ENCODE measurements around the gene NMU. TPM values are rescaled to one million over a fixed set of nuclear protein-coding genes. Genes with fewer than 3 reads are reported as not detected.
"Not testable (repeated sequence)": the region's sequence is repeated elsewhere in the genome, so short reads cannot be mapped to it uniquely, and the experiment has no call there.

NMU gene
- polyA plus RNA-seq, 1 donor = 1.3 TPM

- Histone ChIP-seq H3K4me1 (ENCODE audit: control insufficient read depth, insufficient read depth, low read length) (no peaks in the 10 kb centered on the region), H3K36me3 (ENCODE audit: control insufficient read depth, insufficient read depth, low read length) (no peaks in the 10 kb centered on the region), H3K27me3 (ENCODE audit: control insufficient read depth, insufficient read depth, low read length) (no peaks in the 10 kb centered on the region), H3K27ac (ENCODE audit: low read length) (no peak overlapping the region), H3K9me3 (ENCODE audit: control insufficient read depth, low read depth, low read length) (no peaks in the 10 kb centered on the region), H3K4me3 (ENCODE audit: low read length) (no peak overlapping the region)
- DNase-seq = no peak
- WGBS (ENCODE audit: insufficient coverage, low lambda C conversion rate) = 100% methylated on average over 1 of the region's 6 CpGs
These were observed 26.7 kb downstream of the NMU start for GRCh38 chr4:55609393-55609866.

- WGBS (ENCODE audit: insufficient coverage, low lambda C conversion rate) = no CpG with 5 or more reads among the region's 1 CpG
- H3K36me3 ChIP-seq (ENCODE audit: control insufficient read depth, insufficient read depth, low read length) = no peaks in the 10 kb centered on the region
- no peak overlapping the region for H3K27ac ChIP-seq (ENCODE audit: low read length)
- no peak for DNase-seq
- H3K27me3 ChIP-seq (ENCODE audit: control insufficient read depth, insufficient read depth, low read length) = no peaks in the 10 kb centered on the region
- H3K4me1 ChIP-seq (ENCODE audit: control insufficient read depth, insufficient read depth, low read length) = no peaks in the 10 kb centered on the region
- no peaks in the 10 kb centered on the region for H3K9me3 ChIP-seq (ENCODE audit: control insufficient read depth, low read depth, low read length)
- H3K4me3 ChIP-seq (ENCODE audit: low read length) = no peak overlapping the region
These were observed 27.5 kb downstream of the NMU start for GRCh38 chr4:55608591-55608990.

GRCh38 chr4:55604996-55605395, 31.1 kb downstream of the NMU start:
- Histone ChIP-seq H3K9me3 (ENCODE audit: control insufficient read depth, low read depth, low read length) (no peaks in the 10 kb centered on the region), H3K27me3 (ENCODE audit: control insufficient read depth, insufficient read depth, low read length) (no peaks in the 10 kb centered on the region), H3K27ac (ENCODE audit: low read length) (no peak overlapping the region), H3K4me3 (ENCODE audit: low read length) (no peak overlapping the region), H3K4me1 (ENCODE audit: control insufficient read depth, insufficient read depth, low read length) (no peaks in the 10 kb centered on the region), H3K36me3 (ENCODE audit: control insufficient read depth, insufficient read depth, low read length) (no peaks in the 10 kb centered on the region)
- WGBS (ENCODE audit: insufficient coverage, low lambda C conversion rate) = no CpG with 5 or more reads among the region's 7 CpGs
- no peak for DNase-seq

GRCh38 chr4:55600640-55601039, 35.5 kb downstream of the NMU start:
- Histone ChIP-seq H3K36me3 (ENCODE audit: control insufficient read depth, insufficient read depth, low read length) (no peaks in the 10 kb centered on the region), H3K27me3 (ENCODE audit: control insufficient read depth, insufficient read depth, low read length) (no peaks in the 10 kb centered on the region), H3K27ac (ENCODE audit: low read length) (no peak overlapping the region), H3K9me3 (ENCODE audit: control insufficient read depth, low read depth, low read length) (no peaks in the 10 kb centered on the region), H3K4me3 (ENCODE audit: low read length) (no peak overlapping the region), H3K4me1 (ENCODE audit: control insufficient read depth, insufficient read depth, low read length) (no peaks in the 10 kb centered on the region)
- DNase-seq = no peak

GRCh38 chr4:55598641-55599040, 37.5 kb downstream of the NMU start:
- 94% methylated on average over 2 of the region's 2 CpGs for WGBS (ENCODE audit: insufficient coverage, low lambda C conversion rate)
- no peaks in the 10 kb centered on the region for H3K27me3 ChIP-seq (ENCODE audit: control insufficient read depth, insufficient read depth, low read length)
- no peaks in the 10 kb centered on the region for H3K4me1 ChIP-seq (ENCODE audit: control insufficient read depth, insufficient read depth, low read length)
- no peak overlapping the region for H3K4me3 ChIP-seq (ENCODE audit: low read length)
- H3K9me3 ChIP-seq (ENCODE audit: control insufficient read depth, low read depth, low read length) = no peaks in the 10 kb centered on the region
- no peaks in the 10 kb centered on the region for H3K36me3 ChIP-seq (ENCODE audit: control insufficient read depth, insufficient read depth, low read length)
- H3K27ac ChIP-seq (ENCODE audit: low read length) = no peak overlapping the region
- DNase-seq = no peak

GRCh38 chr4:55592014-55592413, 44.1 kb downstream of the NMU start, which contains the start of gene PDCL2:
Gene PDCL2 (minus strand): TSS chr4:55592245. CDS start chr4:55592109, 136 bp downstream.
- no CpG with 5 or more reads among the region's 24 CpGs for WGBS (ENCODE audit: insufficient coverage, low lambda C conversion rate)
- Histone ChIP-seq H3K36me3 (ENCODE audit: control insufficient read depth, insufficient read depth, low read length) (no peaks in the 10 kb centered on the region), H3K4me3 (ENCODE audit: low read length) (no peak within 1 kb of the TSS), H3K27me3 (ENCODE audit: control insufficient read depth, insufficient read depth, low read length) (no peaks in the 10 kb centered on the region), H3K27ac (ENCODE audit: low read length) (no peak within 1 kb of the TSS), H3K4me1 (ENCODE audit: control insufficient read depth, insufficient read depth, low read length) (no peaks in the 10 kb centered on the region), H3K9me3 (ENCODE audit: control insufficient read depth, low read depth, low read length) (peaks cover 4% of the 10 kb centered on the region)
- no peak for DNase-seq

- no peaks in the 10 kb centered on the region for H3K4me1 ChIP-seq (ENCODE audit: control insufficient read depth, insufficient read depth, low read length)
- H3K4me3 ChIP-seq (ENCODE audit: low read length) = no peak overlapping the region
- no peaks in the 10 kb centered on the region for H3K36me3 ChIP-seq (ENCODE audit: control insufficient read depth, insufficient read depth, low read length)
- WGBS (ENCODE audit: insufficient coverage, low lambda C conversion rate) = no CpG with 5 or more reads among the region's 2 CpGs
- peaks cover 4% of the 10 kb centered on the region for H3K9me3 ChIP-seq (ENCODE audit: control insufficient read depth, low read depth, low read length)
- no peak for DNase-seq
- H3K27me3 ChIP-seq (ENCODE audit: control insufficient read depth, insufficient read depth, low read length) = no peaks in the 10 kb centered on the region
- no peak overlapping the region for H3K27ac ChIP-seq (ENCODE audit: low read length)
These were observed 47.9 kb downstream of the NMU start for GRCh38 chr4:55588160-55588559.

- not testable (repeated sequence) for H3K36me3 ChIP-seq (ENCODE audit: control insufficient read depth, insufficient read depth, low read length); H3K4me1 ChIP-seq (ENCODE audit: control insufficient read depth, insufficient read depth, low read length); H3K27ac ChIP-seq (ENCODE audit: low read length); H3K4me3 ChIP-seq (ENCODE audit: low read length); H3K27me3 ChIP-seq (ENCODE audit: control insufficient read depth, insufficient read depth, low read length); DNase-seq; H3K9me3 ChIP-seq (ENCODE audit: control insufficient read depth, low read depth, low read length)
- no CpG with 5 or more reads among the region's 2 CpGs for WGBS (ENCODE audit: insufficient coverage, low lambda C conversion rate)
These were observed 53.3 kb downstream of the NMU start for GRCh38 chr4:55582773-55583172.

GRCh38 chr4:55578341-55579010, 57.6 kb downstream of the NMU start:
- Histone ChIP-seq H3K27me3 (ENCODE audit: control insufficient read depth, insufficient read depth, low read length) (no peaks in the 10 kb centered on the region), H3K9me3 (ENCODE audit: control insufficient read depth, low read depth, low read length) (peaks cover 9% of the 10 kb centered on the region), H3K4me1 (ENCODE audit: control insufficient read depth, insufficient read depth, low read length) (no peaks in the 10 kb centered on the region), H3K4me3 (ENCODE audit: low read length) (no peak overlapping the region), H3K36me3 (ENCODE audit: control insufficient read depth, insufficient read depth, low read length) (no peaks in the 10 kb centered on the region), H3K27ac (ENCODE audit: low read length) (no peak overlapping the region)
- no peak for DNase-seq

GRCh38 chr4:55575513-55575912, 60.6 kb downstream of the NMU start:
- H3K4me3 ChIP-seq (ENCODE audit: low read length) = no peak overlapping the region
- no peaks in the 10 kb centered on the region for H3K36me3 ChIP-seq (ENCODE audit: control insufficient read depth, insufficient read depth, low read length)
- no peak for DNase-seq
- WGBS (ENCODE audit: insufficient coverage, low lambda C conversion rate) = 100% methylated on average over 1 of the region's 1 CpG
- H3K9me3 ChIP-seq (ENCODE audit: control insufficient read depth, low read depth, low read length) = peaks cover 9% of the 10 kb centered on the region
- no peak overlapping the region for H3K27ac ChIP-seq (ENCODE audit: low read length)
- no peaks in the 10 kb centered on the region for H3K27me3 ChIP-seq (ENCODE audit: control insufficient read depth, insufficient read depth, low read length)
- no peaks in the 10 kb centered on the region for H3K4me1 ChIP-seq (ENCODE audit: control insufficient read depth, insufficient read depth, low read length)

- Histone ChIP-seq H3K27me3 (ENCODE audit: control insufficient read depth, insufficient read depth, low read length) (no peaks in the 10 kb centered on the region), H3K27ac (ENCODE audit: low read length) (no peak overlapping the region), H3K4me1 (ENCODE audit: control insufficient read depth, insufficient read depth, low read length) (no peaks in the 10 kb centered on the region), H3K9me3 (ENCODE audit: control insufficient read depth, low read depth, low read length) (peaks cover 9% of the 10 kb centered on the region), H3K36me3 (ENCODE audit: control insufficient read depth, insufficient read depth, low read length) (no peaks in the 10 kb centered on the region), H3K4me3 (ENCODE audit: low read length) (no peak overlapping the region)
- no peak for DNase-seq
- no CpG with 5 or more reads among the region's 1 CpG for WGBS (ENCODE audit: insufficient coverage, low lambda C conversion rate)
These were observed 61.8 kb downstream of the NMU start for GRCh38 chr4:55574252-55574651.

All from large intestine (tissue), 3 donors.